NCI-H526 (cell line): Measurements from ENCODE around the gene SYT12.
A peak's percentile ranks its signal among the peaks of the same experiment; 100 is the strongest.
"Not testable (repeated sequence)": the region's sequence is repeated elsewhere in the genome, so short reads cannot be mapped to it uniquely, and the experiment has no call there.

Experiments
- DNase-seq, 2 experiments: peaks; one replicate each; lab custom pipeline; 2025; lab: John Stamatoyannopoulos, UW

The SYT12 gene

GRCh38 chr11:67022961-67023956 is at the start of gene SYT12:
TSS of gene SYT12 (plus strand) at chr11:67023134. CDS start at chr11:67030145, 7,011 bp downstream.
- DNase-seq: peak in 1 of 2 experiments; percentile 68

GRCh38 chr11:66973956-66974580 is 48.9 kb upstream of the SYT12 start:
- DNase-seq: no peak

- no peak for DNase-seq
Observed at GRCh38 chr11:66974724-66975404, 48.1 kb upstream of the SYT12 start, which contains the start of gene C11orf86. TSS of gene C11orf86 (plus strand) at chr11:66975304. CDS start at chr11:66975363, 59 bp downstream.

- DNase-seq: no peak
Observed at GRCh38 chr11:66975405-66976027, 47.4 kb upstream of the SYT12 start.

- DNase-seq: peak in 1 of 2 experiments; percentile 67
Observed at GRCh38 chr11:66976028-66976467, 46.9 kb upstream of the SYT12 start.

GRCh38 chr11:66976925-66977324 is 46.0 kb upstream of the SYT12 start:
- no peak for DNase-seq

- no peak for DNase-seq
Observed at GRCh38 chr11:66978229-66978628, 44.7 kb upstream of the SYT12 start.

GRCh38 chr11:66978717-66979116 is 44.2 kb upstream of the SYT12 start:
- no peak for DNase-seq

- DNase-seq: no peak
Observed at GRCh38 chr11:66979336-66979980, 43.5 kb upstream of the SYT12 start.

- DNase-seq: no peak
Observed at GRCh38 chr11:66981976-66982578, 40.9 kb upstream of the SYT12 start.

- DNase-seq: no peak
Observed at GRCh38 chr11:66983275-66983924, 39.5 kb upstream of the SYT12 start.

GRCh38 chr11:66985508-66986177 is 37.3 kb upstream of the SYT12 start:
- DNase-seq: no peak

- no peak for DNase-seq
Observed at GRCh38 chr11:66986178-66986545, 36.8 kb upstream of the SYT12 start.

- no peak for DNase-seq
Observed at GRCh38 chr11:66987158-66987620, 35.7 kb upstream of the SYT12 start.

GRCh38 chr11:66987924-66988637 is 34.9 kb upstream of the SYT12 start:
- DNase-seq: no peak

- not testable (repeated sequence) for DNase-seq
Observed at GRCh38 chr11:66988741-66989140, 34.2 kb upstream of the SYT12 start.

GRCh38 chr11:66989360-66989759 is 33.6 kb upstream of the SYT12 start:
- DNase-seq: not testable (repeated sequence)

GRCh38 chr11:66992041-66992440 is 30.9 kb upstream of the SYT12 start:
- DNase-seq: no peak
